GM04503 (cell line): Measurements from ENCODE around the gene FDXR.
"Not testable (repeated sequence)": the region's sequence is repeated elsewhere in the genome, so short reads cannot be mapped to it uniquely, and the experiment has no call there.

ENCODE experiments used
- DNase-seq: peaks from one replicate; pipeline ENCODE4 v3.0.0-alpha.2; 2012; ENCODE audit warnings: low read depth

FDXR gene, protein sequence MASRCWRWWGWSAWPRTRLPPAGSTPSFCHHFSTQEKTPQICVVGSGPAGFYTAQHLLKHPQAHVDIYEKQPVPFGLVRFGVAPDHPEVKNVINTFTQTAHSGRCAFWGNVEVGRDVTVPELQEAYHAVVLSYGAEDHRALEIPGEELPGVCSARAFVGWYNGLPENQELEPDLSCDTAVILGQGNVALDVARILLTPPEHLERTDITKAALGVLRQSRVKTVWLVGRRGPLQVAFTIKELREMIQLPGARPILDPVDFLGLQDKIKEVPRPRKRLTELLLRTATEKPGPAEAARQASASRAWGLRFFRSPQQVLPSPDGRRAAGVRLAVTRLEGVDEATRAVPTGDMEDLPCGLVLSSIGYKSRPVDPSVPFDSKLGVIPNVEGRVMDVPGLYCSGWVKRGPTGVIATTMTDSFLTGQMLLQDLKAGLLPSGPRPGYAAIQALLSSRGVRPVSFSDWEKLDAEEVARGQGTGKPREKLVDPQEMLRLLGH

DNA sequence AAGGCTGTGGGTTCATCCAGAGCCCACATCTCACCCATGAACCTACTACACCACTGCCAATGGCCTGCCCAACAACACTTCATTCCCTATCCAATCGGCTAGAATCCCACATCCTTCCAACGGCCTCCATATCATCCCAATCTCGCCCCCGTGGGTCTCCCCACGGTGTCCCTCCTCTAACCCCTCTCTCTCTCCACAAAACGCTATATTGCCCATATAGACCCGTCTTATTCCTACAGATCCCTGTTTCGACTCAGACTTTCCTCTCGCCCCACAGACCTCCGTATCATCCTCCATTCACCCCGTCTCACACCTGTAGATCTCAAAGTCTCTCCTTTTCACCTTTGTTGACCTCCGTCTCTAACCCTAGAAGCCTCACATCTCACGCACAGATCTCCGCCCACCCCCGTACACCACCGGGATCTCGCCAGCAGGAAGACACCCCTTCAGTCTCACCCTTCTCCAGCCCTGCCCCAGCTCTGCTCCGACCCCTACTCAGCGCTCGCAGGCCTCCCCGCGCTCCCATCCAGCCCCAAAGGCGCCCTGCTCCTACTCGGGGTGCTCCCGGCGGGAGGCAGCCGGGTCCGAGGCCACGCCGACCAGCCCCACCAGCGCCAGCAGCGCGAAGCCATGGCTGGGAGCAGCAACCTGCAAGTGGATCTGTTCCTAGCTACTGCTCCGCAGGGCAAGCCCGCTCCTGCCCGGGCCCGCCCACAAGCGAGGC lies at the start of gene FDXR:
Gene FDXR (minus strand): TSS at position 682 of the 724 bp plus-strand sequence. CDS start 50 bp downstream, at position 632.
- no peak for DNase-seq

DNA sequence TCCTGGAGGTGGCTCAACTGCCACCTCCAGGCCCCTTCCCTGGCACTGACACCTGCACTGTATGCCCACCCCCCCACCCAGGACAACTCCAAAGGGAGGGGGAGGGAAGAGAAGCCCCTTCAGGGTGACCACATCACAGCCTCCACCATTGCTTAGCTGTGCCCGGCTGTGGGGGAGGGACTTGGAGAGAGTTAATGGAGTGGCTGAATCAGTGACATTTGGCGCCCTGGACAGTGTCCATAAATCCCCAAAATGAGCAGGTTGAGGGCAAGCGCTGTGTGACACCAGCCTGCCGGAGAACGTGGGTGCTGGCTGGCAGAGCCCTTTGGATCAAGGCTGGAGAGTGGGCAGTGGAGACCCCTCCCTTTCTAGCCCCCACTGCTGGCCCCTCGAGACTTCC lies 49.4 kb upstream of the FDXR start:
- no peak for DNase-seq

DNA sequence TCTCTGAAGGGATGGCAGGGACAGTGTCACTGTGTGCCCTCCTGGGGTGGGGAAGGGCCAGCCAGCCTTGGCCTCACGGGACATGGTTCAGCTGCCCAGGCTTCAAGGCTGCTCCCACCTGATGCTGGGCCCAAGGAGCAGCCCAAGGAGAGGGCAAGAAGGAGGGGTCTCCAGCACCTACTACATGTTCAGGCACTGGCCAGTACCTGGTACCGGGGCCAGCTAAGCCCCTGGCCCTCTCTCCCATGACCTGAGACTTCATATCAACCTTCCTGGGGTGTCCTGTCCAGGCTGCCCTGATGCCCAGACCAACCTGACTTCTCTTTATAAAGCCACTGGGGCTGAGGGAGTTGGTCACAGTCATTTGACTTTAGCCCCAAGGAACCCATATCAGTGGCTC lies 49.0 kb upstream of the FDXR start:
- no peak for DNase-seq

DNA sequence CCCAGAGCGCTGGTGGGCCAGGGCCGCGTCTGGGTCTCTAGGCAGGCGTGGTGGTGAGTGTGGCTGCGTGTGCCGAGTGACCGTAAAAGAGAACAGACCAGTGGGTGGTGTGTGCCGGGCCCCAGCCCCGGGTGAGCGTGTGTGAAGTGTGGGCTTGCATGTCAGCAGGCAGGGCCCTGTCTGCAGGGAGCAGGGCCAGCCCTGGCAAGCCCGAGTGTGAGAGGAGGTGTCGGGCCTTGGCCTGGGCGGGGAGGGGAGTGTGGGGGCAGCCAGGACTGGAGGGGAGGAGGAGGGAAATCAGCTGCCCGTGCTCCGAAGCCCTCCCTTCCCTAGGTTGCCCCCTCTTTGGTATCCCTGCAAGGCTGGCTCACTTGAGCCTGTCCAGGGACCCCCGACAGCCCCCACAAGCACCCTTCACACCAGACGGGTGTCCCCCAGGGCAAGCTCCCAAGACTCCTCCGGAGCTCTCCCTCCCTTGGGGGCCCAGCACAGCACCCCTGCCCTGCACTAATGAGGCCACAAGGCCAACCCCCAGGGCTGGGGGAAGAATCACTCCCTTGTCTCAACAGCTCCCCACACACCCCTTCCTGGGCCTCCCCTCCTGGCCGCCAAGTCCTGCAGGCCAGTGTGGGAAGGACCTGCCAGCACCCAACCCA lies 48.4 kb upstream of the FDXR start:
- no peak for DNase-seq

DNA sequence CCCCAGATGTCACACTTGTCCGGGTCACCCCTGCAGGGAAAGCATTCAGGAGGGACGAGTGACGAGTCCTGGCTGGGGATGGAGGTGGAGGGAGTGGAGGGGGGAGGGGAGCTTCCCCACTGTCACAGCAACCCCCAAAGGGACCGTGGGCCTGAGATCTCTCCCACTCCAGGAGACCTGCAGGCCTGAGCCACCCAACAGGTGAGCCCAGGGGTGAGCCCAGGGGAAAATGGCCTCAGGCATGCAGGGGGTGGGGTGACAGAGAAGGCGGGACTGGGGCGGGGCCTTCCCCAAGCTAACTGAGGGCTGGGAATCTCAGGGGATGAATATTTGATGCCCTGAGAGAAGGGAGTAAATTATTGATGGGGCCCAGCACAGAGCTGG lies 47.8 kb upstream of the FDXR start:
- no peak for DNase-seq

DNA sequence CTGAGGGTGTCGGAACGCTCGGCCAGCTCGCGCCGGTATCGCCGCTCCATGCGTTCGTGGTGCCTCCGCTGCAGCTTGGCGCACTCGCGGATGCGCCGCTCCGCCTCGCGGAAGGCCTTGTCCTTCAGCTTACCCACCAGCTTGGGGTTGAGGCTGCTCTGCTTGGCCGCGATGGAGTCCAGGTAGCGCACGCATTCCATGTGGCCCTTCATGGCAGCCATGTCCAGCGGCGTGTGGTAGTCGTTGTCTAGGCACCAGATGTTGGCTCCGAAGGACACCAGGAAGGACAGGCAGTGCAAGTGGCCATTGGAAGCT lies 47.5 kb upstream of the FDXR start:
- no peak for DNase-seq

DNA sequence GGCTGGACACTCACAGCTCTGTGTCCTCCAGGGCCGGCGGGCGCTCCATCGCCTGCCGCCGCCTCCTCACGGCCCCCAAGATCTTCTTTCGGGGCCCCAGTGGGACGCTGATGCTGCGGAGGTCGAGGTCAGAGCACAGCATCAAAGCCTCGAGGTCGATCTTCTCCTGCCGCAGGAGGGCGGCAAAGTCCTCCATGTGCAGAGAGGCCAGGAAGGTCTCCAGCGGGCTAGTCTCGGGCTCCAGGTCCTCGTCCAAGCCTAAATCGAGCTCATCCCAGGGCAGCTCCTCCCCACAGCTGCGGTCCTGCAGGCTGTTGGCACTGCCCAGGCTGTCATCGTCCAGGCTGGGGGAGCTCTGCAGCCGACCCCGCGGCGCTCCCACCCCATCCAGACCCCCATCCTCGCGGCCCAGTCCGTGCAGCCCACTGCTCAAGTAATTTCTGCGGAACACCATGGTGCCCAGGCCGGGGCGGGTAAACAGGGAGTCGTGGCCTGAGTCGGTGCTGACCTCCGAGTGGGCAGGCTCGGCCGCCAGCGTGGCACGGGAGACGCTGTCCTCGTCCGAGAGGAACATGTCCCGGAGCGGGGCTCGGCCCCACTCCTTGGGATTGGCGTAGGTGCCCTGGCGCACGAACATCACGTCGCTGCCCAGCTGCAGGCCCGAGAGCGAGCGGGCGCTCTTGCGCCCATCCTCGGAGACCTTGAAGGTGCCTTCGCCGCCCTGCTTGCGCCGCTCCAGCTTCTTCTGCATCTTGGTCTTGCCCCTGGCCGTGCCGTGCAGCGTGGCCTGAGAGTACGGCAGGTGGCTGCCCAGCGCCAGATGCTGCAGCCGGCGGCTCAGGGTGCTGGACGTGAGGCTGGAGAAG lies 46.9 kb upstream of the FDXR start:
- no peak for DNase-seq

DNA sequence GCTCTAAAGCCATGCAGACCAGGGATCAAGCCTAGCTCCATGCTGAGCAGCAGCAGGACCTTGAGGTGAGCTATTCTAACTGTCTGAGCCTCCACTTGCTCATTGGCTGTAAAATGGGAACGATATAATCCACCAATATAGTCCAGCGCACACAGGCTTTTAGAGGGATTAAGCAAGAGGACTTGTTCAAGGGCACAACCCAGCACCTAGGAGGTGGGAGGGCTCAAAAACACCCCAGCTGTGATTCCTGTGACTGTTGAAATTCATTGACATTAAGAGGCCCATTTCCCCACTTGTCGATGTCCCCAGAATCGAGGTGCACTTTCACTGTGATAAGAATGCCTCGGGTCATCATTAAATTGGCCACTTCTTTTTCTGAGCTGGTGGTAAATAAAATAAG lies 46.1 kb upstream of the FDXR start:
- no peak for DNase-seq

DNA sequence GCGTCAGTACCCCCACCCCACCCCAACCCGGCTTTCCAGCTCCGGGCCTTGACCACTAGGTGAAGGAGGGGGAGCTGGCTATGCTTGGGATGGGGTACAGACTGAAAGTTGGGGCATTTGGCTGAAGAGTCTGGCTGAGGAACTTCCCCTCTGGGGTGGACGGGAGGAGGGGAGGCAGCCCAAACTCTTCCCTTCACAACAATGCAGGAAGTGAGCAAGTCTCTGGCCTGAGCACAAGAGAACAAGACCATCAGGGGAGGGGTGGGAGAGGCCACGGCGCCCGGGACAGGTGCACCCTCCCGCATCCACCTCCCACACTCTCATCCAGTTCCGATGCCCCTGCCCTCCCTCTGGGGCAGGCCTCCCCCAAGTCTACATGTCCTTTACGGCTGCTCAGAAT lies 44.6 kb upstream of the FDXR start:
- no peak for DNase-seq

DNA sequence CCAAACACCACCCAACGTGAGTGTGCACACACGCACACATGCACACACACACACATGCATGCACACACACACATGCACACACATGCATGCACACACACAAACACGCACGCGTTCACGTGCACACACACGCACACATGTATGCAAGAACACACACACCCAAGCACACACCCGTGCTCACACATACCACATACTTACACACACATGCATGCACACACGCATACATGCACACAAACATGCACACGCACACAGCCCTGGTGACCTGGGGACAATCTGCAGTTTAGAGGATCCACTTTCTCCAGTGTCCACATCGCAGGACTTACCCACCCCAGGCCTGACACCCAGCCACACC lies 44.0 kb upstream of the FDXR start:
- DNase-seq: no peak

DNA sequence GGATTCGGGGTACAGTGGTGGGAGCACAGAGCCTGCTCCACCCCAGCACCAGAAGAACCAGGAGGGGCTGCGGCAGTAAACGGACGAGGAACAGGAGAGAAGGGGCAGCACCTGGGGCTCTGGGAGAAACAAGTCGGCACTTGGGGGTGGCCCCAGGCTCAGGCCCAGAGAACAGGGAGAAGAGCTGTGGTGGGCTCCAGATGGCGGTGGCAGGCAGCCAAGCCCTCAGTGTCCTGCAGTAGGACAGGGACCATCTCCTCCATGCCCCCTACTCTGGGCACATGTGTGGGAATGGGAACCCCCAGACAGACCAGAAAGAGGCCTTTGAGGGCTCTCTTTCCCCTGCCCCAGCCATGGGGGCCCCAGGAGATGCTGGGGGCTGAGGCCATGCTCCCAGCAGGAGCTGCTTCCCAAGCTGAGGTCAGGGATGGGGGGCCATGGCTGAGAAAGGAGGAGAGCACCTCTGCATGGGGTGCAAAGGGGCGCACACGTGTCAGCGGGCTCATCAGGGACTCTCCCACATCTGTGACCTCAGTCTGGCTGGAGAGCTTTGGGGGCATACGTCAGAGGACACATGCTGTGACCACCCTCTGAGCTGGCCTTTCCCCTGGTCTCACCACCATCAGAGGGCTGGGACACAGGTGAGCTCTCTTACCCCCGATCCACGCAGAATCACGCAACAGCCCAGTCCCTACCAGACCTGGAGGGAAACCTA lies 43.5 kb upstream of the FDXR start:
- no peak for DNase-seq

DNA sequence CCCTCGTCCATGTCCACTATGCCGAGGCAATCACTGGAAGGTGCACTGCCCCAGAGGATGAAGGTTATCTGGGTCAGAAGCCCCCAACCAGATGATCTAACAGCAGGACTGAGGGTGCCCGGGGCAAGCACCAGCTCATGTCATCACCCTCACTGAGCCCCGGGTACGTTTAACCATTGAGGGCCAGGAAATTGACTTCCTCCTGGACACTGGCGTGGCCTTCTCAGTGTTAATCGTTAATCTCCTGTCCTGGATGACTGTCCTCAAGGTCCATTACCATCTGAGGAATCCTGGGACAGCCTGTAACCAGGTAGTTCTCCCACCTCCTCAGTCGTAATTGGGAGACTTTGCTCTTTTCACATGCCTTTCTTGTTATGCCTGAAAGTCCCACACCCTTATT lies 38.6 kb upstream of the FDXR start:
- not testable (repeated sequence) for DNase-seq

DNA sequence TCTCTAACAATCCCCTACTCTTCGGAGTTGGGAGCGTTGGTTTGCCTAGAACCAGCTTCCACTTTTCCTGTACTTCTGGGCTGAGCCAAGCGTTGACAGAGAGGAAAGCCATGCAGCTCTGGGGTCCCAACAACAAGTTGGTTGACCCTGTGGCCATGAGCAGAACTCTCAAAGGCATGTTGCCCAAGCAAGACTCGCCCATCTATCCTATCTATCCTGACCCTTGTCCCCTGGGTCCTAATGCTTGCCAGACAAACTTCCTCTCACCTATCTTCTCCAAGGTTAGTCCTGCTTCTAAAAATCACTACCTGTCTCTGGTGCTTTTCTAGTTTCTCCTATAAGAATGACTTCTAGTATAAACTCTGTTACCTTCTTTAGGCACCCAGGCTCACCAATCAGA lies 36.3 kb upstream of the FDXR start:
- DNase-seq: not testable (repeated sequence)

DNA sequence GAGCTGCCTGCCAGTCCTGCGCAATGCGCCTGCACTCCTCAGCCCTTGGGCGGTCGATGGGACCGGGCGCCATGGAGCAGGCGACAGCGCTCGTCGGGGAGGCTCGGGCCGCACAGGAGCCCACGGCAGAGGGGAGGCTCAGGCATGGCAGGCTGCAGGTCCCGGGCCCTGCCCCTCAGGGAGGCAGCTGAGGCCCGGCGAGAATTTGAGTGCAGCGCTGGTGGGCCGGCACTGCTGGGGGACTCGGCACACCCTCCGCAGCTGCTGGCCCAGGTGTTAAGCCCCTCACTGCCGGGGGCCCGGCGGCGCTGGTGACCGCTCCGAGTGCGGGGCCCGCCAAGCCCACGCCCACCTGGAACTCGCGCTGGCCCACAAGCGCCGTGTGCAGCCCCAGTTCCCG lies 34.2 kb upstream of the FDXR start:
- no peak for DNase-seq

DNA sequence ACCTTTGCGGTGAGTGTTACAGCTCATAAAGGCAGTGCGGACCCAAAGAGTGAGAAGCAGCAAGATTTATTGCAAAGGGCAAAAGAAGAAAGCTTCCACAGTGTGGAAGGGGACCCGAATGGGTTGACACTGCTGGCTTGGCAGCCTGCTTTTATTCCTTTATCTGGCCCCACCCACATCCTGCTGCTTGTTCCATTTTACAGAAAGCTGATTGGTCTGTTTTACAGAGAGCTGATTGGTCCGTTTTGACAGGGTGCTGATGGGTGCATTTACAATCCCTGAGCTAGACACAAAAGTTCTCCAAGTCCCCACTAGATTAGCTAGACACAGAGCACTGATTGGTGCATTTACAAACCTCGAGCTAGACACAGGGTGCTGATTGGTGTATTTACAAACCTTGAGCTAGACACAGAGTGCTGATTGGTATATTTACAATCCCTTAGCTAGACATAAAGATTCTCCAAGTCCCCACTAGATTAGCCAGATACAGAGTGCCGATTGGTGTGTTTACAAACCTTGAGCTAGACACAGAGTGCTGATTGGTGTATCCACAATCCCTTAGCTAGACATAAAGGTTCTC lies 33.5 kb upstream of the FDXR start:
- not testable (repeated sequence) for DNase-seq

DNA sequence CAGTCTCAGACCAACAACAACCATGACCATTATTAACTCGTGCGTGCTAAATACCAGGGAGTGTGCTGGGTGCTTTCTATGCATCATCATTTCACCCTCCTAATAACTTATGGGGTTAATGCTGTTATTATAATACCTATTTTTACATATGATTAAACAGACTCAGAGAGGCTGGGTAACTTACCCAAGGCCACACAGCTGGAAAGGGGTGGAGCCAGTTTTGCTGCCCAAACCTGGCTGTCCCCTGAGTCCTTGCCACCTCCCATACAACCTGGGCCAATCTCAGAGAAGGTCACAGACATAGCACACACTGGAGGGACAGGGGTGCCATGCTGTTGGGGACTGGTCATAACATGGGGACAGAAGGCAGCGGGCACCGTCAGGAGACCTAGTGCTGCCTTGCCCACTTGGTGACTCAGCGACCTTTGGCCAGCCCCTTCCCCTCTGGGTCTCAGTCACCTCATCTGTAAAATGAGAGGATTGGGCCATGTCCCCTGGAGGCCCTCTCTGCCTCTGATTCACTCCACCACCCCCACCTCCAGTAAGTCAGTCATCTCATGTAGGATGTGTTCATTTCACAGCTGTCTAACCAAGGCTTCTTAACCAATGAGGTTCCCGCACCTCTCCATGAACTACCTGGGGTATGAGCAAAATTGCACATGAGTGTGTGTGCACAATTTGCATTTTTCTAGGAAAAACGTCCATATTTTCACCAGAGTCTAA lies 32.1 kb upstream of the FDXR start:
- DNase-seq: no peak

DNA sequence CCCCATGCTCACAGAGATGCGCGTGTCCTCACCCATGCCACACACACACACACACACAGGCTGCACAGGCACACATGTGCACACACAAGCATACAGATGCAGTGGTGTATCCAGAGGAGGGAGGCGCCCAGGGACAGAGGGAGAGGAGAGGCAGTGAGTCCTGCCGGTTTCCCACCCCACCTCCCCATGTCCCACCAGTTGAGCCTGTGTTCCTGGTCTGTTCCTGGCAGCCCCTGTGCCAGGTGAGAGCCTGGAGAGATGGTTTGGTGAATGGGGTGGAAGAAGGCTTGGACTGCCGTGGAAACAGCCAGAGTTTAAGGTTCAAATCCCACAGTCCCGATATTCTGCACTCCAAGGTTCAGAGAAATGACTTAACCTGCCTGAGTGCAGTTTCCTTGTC lies 30.9 kb upstream of the FDXR start:
- DNase-seq: no peak

DNA sequence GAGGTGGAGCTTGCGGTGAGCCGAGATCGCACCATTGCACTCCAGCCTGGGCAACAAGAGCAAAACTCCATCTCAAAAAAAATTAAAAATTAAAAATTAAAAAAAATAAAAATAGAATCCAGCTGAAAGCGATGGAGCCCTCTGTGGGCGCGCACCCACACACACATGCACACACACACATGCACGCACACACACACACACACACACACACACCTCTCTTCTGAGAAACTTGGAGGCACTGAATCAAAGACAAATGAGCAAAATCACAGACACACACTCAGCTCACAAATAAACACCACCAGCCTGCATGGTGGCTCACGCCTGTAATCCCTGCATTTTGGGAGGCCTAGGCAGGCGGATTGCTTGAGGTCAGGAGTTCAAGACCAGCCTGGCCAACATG lies 30.2 kb upstream of the FDXR start:
- DNase-seq: no peak

DNA sequence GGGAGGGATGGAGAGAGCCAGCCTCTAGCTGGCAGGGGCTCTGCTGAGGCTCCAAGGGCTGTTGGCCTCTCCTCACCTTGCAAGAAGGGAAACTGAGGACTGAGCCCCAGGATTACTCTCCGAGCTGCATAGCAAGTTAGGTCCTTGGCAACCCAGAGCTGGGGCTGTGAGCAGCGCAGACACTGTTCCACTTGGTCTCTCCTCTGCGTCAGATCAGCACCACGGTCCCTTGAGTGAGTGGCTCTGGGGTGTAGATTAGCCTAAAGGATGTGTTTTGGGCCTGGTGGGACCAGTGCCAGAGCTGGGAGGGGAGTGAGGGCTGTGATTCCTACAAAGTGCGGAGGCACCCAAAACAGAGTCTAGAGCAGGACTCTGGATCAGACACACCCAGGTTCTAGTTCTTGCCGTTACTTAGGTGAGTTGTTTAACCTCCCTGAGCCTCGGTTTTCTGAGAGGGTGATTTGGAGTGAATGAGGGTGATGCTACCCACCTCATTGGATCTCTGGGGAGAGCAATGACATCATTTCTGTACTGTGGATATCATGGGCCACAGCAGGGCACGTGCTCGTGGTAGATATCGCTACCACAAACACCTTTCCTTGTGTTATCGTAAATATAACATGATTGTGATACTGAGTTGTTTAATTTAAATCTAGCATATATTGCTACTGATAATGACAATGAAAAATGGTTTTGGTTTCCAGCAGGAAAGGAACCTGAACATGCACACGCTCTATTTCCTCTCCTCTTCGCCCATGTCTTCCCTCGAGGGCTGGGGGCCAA lies 28.8 kb upstream of the FDXR start:
- no peak for DNase-seq

DNA sequence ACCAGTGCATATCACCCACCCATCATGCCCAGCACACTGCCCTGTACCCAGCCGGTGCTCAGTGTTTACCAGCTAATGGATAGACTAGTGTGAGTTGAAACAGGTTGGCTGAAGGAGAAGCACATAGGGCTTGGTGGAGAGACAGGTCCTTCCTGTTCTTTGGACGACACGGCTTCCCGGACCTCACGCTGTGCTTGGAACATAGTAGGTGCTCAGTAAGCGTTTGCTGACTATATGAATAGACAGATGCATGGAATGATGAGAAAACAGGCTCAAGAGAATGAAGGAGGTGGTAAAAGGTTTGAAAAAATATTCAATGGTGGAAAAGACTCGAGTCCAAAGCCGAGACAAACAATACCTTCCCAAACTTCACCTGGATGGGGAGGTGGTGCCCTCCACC lies 27.4 kb upstream of the FDXR start:
- DNase-seq: no peak
